DOHH2 (cell line): Measurements from ENCODE around the gene PSMC1.

ENCODE experiments used
- CTCF ChIP-seq: fragments of 200-600 bp; sonication (generic); IDR thresholded peaks from one replicate; pipeline ENCODE4 v1.5.1; 2014; ENCODE audit warnings: antibody characterized with exemption, mild to moderate bottlenecking, low read depth, low read length; ENCODE audit not compliant: poor library complexity, severe bottlenecking
- EZH2phosphoT487 ChIP-seq: fragments of 200-600 bp; sonication (generic); IDR thresholded peaks from 2 replicates; pipeline ENCODE4 v1.6.1; 2017; ENCODE audit warnings: borderline replicate concordance, mild to moderate bottlenecking, antibody characterized with exemption, low read length, moderate library complexity, mixed read lengths

GRCh38 chr14:90318016-90318415, 61.7 kb downstream of the PSMC1 start:
- TF ChIP-seq CTCF = no peak
- no peak for TF ChIP-seq EZH2phosphoT487
